ENCODE measurements around the gene ZNF814.
A peak's percentile ranks its signal among the peaks of the same experiment; 100 is the strongest.
"Not testable (repeated sequence)": the region's sequence is repeated elsewhere in the genome, so short reads cannot be mapped to it uniquely, and the experiment has no call there.

Gene ZNF814

DNA sequence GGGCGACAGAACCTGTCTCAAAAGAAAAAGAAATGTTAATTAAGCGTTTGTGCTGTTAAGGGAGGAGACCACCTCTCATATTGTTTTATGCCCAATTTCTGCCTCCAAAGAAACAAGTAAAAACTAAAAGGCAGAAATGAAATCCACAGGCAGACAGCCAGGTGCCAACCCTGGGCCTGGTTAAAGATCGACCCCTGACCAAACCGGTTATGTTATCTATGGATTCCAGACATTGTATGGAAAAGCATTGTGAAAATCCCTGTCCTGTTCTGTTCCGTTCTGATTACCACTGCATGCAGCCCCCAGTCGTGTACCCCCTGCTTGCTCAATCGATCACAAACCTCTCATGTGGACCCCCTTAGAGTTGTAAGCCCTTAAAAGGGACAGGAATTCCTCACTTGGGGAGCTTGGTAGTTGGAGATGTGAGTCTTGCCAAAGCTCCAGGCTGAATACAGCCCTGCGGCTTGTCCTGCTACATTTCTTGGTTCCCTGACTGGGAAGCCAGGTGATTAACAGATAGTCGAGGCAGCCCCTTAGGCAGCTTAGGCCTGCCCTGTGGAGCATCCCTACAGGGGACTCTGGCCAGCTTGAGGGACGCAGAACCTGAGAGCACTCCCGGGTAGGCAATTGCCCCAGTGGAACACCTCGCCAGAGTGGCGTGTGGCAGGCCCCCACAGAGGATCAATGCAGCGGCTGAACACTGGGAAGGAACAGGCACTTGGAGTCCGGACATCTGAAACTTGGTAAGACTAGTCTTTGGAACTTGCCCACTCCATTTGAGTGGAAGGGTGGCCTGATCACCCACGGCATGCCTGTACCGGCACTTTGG, 73.4 kb downstream of the ZNF814 start:
- DNase-seq, result no peak

DNA sequence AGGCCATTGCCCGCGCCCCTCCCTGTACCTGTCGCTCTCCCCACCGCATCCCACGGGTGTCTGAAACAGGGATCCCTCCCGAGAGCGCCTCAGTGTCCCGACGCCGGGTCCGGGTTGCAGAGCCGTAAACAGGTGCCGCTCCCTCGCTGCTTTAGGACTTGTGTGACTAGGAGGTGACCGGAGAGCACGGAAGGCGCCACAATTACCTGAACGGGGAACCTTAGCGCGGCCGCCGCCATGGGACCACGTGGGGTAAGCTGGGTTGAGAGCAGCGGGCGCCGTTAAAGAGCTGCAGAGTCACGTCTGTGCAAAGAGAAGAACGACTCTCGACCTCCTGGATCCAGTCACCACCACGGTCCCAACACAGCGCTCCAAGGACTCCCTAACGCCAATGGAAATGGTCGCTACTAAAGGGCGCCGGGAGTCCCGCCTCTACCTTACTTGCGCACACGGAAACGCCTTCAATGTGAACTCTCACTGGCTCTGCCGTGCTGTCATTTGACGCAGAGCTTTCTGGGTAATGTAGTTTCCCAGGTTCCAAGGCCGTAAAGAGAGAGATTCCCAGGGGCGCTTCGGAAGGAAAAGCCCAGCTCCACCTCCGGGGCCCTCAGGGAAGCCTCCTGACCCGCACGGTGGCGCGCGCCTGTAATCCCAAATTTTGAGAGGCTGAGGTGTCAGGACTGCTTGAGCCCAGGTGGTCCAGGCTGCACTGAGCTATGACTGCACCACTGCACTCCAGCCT, 74.2 kb downstream of the ZNF814 start, which contains the start of gene ZNF552:
Gene ZNF552, minus strand, starts transcription at position 409 of the 742 bp plus-strand sequence. Its CDS starts 170 bp downstream, at position 239.
- peak; percentile 84 to 88 for DNase-seq

DNA sequence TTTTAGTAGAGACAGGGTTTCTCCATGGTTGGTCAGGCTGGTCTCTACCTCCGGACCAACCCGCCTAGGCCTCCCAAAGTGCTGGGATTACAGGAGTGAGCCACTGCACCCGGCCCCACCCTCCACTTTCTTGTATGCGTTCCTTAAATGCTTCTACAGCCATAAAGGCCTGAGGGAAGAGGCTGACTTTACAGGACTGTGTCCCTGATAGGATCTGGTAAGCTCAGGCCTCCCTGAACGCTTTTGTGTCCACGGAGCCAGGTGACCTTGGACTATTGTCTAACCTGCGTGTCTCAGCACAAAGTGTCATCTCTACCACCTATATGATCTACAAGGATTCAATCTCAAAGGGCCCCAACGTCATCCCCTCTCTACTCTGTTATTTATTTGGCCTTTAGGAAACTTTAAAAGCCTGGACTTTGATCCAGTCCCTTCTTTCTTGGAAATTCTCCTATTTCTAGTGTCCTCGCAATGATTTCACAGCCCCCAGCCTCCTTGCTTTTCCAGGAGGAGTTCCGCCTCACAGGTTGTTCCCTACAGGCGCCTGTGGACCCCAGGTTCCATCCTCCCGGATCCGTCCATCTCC, 74.8 kb downstream of the ZNF814 start:
- no peak for DNase-seq

DNA sequence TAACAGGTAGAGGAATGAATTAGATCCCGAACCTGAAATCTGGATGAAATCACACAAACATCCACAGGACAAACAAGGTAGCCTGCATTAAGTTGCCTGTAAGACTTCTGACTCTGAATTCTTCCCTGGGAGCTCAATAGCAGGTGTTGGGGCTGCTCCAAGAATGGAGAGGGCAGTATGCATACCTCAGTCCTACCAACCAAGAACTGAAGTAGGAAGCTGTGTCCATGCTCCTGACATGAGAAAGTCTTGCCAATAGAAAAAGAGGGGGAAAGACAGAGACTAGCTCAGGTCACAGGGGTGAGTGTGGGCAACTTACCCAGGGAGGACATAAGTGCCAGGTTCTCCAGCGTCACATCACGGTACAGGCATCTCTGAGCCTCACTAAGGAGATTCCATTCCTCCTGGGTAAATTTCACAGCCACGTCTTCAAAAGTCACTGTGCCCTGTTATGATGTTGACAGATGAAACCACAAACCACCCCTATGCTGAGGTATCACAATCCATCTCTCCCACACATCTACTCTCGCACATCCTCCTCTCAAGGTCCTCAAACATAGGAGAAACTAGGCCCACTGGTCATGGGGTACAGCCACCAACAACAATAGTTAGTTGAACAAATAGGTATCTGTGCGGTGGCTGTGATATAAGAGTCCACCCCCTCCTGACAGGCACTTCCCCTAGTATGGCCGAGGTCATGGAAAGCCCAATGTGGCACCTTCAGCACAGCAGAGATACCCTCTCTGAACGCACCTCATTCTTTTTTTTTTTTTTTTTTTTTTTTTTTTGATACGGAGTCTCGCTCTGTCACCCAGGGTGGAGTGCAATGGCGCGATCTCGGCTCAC, 75.6 kb downstream of the ZNF814 start:
- DNase-seq, result not testable (repeated sequence)

DNA sequence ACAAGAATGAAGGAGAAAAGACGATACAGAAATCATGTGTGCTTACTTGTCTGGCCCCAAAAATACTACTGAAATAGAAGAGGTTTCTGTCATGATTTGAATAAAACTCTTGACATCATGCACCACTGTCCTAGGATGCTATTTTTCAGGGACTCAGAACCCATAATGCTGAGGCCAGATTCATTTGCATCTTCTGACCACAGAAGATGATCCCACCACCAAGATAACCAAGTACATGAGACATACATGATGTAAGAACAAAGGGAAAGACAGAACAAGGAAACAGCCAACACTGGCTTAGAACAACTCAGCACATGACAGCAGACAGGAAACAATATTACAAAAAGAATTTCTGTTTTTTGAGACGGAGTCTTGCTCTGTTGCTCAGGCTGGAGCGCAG, 76.6 kb downstream of the ZNF814 start:
- DNase-seq, result no peak

DNA sequence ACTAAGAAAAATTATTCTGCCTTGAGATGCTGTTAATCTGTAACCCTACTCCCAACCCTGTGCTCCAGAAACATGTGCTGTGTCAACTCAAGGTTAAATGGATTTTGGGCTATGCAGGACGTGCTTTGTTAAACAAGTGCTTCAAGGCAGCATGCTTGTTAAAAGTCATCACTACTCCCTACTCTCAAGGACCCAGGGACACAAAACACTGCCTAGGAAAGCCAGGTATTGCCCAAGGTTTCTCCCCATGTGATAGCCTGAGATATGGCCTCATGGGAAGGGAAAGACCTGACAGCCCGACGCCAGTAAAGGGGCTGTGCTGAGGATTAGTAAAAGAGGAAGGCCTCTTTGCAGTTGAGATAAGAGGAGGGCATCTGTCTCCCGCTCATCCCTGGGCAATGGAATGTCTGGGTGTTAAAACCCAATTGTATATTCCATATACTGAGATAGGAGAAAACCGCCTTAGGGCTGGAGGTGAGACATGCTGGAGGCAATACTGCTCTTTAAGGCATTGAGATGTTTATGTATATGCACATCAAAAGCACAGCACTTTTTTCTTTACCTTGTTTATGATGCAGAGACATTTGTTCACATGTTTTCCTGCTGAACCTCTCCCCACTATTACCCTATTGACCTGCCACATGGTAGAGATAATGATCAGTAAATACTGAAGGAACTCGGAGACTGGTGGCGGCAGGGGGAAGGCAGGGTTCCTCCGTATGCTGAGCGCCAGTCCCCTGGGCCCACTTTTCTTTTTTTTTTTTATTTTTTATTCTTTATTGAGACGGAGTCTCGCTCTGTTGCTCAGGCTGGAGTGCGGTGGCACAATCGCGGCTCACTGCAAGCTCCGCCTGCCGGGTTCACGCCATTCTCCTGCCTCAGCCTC, 78.2 kb downstream of the ZNF814 start:
- DNase-seq, result not testable (repeated sequence)

DNA sequence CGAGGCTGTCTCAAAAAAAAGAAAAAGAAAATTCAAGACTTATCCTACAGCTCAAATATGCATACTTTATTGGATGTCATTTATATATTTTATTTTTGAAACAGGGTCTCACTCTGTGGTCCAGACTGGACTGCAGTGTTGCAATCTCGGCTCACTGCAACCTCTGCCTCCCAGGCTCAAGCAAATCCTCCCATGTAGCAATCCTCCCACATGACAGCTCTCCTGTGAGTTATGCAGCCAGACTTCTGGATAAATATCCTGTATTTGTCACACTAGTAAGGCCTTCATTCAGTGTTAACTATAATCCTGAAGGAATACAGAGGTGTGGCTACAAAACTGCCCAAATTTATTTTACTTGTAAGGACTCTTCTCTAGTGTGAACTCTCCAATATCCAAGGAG, 81.3 kb downstream of the ZNF814 start:
- DNase-seq, result no peak

DNA sequence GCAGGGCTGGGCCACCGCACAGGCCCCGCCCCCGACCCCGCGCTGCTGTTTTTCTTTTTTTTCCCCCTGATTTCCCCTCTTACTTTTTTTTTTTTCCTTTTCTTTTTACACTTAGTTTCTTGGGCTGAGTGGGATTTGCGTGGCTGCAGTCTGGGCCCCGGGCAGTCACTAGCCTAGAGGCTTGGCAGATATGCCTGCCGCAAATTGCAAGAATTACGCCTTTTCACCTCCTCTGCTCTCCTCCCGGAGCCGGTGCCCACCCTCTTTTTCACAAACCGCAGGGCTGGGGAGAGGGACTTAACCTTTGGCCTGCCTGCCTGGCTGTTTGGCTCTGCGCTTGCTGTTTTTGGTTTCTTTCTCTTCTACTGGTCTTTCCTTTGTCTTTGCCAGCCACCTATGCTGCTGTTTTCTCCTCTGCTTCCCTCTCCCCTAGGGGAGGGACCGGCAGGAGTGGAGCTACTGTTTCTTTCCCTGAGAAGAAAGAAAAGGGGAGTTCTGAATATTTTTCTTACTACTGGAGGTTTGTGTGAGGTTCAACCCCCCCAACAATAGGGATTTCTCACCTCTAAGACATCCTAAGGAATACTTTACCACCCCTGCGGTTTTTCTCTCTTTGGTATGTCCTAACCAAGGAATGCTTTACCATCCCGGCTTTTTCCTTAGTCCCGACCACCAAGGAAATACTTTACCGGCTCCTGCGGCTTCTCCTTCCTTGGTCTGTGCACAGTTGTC, 85.1 kb downstream of the ZNF814 start:
- DNase-seq, result no peak

DNA sequence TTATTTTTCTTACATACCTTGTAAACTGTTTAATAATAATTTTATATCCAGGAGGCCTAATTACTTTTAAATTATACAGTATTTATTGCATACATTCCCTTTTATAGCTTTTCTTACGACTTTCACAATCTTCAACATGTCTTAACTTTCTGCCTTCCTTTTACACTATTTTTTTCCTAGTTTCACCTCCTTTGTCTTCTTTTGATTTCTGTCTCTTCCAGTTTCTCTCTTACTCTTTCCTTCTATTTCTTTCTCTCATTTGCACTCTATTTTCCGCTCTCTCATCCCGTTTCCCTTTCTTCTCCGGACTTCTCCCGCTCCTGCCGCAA, 85.6 kb downstream of the ZNF814 start:
- DNase-seq, result no peak

DNA sequence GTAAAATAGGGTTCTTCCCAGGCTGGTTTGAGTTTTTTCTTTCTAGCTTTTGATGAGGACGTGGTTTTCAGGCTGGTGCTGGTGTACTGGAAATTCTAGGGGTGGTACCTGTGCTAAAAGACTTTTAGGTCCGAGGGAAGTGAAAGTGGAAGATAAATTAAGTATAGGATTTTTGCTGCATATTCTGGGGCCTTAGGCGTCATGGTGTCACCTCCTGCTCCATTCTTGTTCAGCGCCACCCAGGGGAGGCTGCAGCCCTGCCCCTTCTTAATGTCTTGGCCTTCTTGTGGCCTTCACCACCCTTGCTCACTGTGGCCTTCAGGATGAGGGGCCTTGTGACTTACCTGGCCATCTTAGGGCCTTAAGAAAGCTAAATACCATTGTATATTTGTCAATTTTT, 86.6 kb downstream of the ZNF814 start:
- no peak for DNase-seq

DNA sequence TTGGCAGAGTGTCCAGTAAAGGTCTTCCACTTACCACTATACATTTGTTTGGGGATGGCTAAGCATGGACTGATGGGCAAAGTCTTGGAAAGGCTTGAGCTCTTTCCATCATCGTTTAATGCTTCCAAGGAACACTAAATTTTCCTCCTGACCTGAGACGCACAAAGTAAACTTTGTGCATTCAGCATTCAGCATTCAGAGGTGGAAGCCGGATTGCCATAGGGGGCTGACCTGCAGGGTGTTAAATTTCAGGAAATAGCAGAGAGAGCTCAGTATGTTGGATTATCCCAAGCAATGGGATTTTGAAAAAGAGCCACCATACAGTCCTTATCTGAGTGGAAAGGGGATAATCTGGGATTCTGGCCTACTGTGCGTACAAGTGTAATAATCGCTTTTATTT, 88.1 kb downstream of the ZNF814 start:
- DNase-seq, result no peak
